K562 (cell line): ENCODE data around the gene TDO2. TPM values are rescaled to one million over a fixed set of nuclear protein-coding genes. Genes with fewer than 3 reads are reported as not detected.

Experiments
- ATAC-seq: fragments of 200-7000 bp; cut with Tn5 transposase; 3 replicates; pipeline ENCODE4 v1.9.1; 2020; ENCODE audit warnings: moderate library complexity
- BruUV-seq: library from RNA; stranded (reverse); fragments of 400-500 nt; replicated peaks from 2 replicates; lab custom pipeline; 2021; lab: Mats Ljungman, UMichigan
- CTCF ChIA-PET: fragments of 300-600 bp; formaldehyde crosslinking; extraction: SDS; loops from one replicate; lab custom pipeline; 2021; ENCODE audit warnings: low intra/inter-chr PET ratio; lab: Yijun Ruan, JAX
- POLR2A ChIA-PET: fragments of 300-600, 350-650 bp; sonication (Branson Sonifier 250); formaldehyde crosslinking; extraction: SDS; loops from one replicate; lab custom pipeline; 2021; ENCODE audit warnings: antibody characterized with exemption, inconsistent platforms; lab: Yijun Ruan, JAX
- DNase-seq, 4 experiments: peaks; one replicate each; pipeline versions ENCODE4 v3.0.0 to v3.0.0-alpha.2; 2011 to 2018; ENCODE audit warnings: low spot score in 3 of 4, mixed read lengths in 3 of 4; ENCODE audit errors: extremely low read depth in 1 of 4
- FAIRE-seq: peaks from 2 replicates; lab custom pipeline; 2011; peaks lifted over from hg19 to GRCh38; lab: Jason Lieb, UNC
- H2AFZ ChIP-seq: 2 replicates; pipeline ENCODE4 v1.6.0; 2011; ENCODE audit warnings: low read depth, low read length, control low read depth, inconsistent platforms
- H3K27ac ChIP-seq: fragments of 200-600 bp; 3 replicates; pipeline ENCODE4 v1.8.0; 2011; ENCODE audit warnings: low read depth, mild to moderate bottlenecking, control low read depth, inconsistent platforms, low read length, moderate library complexity, mixed read lengths; ENCODE audit errors: extremely low read depth
- H3K27me3 ChIP-seq, 2 experiments: fragments of 300-600 bp in 1 of 2; 2 replicates in 1 of 2; 3 replicates in 1 of 2; pipeline versions ENCODE4 v1.6.0 to v1.8.0; 2011; ENCODE audit warnings: inconsistent platforms in 2 of 2, low read length in 2 of 2, mild to moderate bottlenecking in 1 of 2, mixed read lengths in 1 of 2, moderate library complexity in 1 of 2; ENCODE audit not compliant: control insufficient read depth in 2 of 2, insufficient read depth in 2 of 2
- H3K36me3 ChIP-seq: fragments of 300-600 bp; 3 replicates; pipeline ENCODE4 v1.8.0; 2011; ENCODE audit warnings: mild to moderate bottlenecking, low read length, inconsistent platforms; ENCODE audit not compliant: control insufficient read depth, insufficient read depth
- H3K4me1 ChIP-seq, 2 experiments: fragments of 200-600 bp in 1 of 2; replicated peaks in 1 of 2; 2 replicates in 1 of 2; 3 replicates in 1 of 2; pipeline versions ENCODE4 v1.5.1 to v1.8.0; 2011; ENCODE audit warnings: inconsistent platforms in 2 of 2, low read length in 2 of 2, mild to moderate bottlenecking in 1 of 2, mixed read lengths in 1 of 2, moderate library complexity in 1 of 2; ENCODE audit not compliant: control insufficient read depth in 2 of 2, insufficient read depth in 2 of 2
- H3K4me2 ChIP-seq: 2 replicates; pipeline ENCODE4 v1.6.1; 2011; ENCODE audit warnings: low read length, control low read depth, inconsistent platforms, mixed read lengths; ENCODE audit not compliant: insufficient read depth
- H3K4me3 ChIP-seq: fragments of 200-600 bp; sonication (generic), shearing (Covaris generic); 2 replicates; pipeline ENCODE4 v1.5.1; 2016; ENCODE audit warnings: control low read depth, inconsistent platforms
- H3K79me2 ChIP-seq: fragments of 200-600 bp; 3 replicates; pipeline ENCODE4 v1.8.0; 2011; ENCODE audit warnings: low read length, inconsistent platforms; ENCODE audit not compliant: control insufficient read depth, insufficient read depth
- H3K9ac ChIP-seq, 2 experiments: 2 replicates each; pipeline versions ENCODE4 v1.6.0 to v1.6.1; 2011; ENCODE audit warnings: low read depth in 2 of 2, low read length in 2 of 2, control low read depth in 1 of 2, inconsistent platforms in 1 of 2, mild to moderate bottlenecking in 1 of 2, mixed read lengths in 1 of 2; ENCODE audit not compliant: insufficient read depth in 1 of 2
- H3K9me1 ChIP-seq: one replicate; pipeline ENCODE4 v1.6.0; 2011; ENCODE audit warnings: inconsistent platforms, mild to moderate bottlenecking, low read length, moderate library complexity; ENCODE audit not compliant: control insufficient read depth, insufficient read depth
- H3K9me3 ChIP-seq: replicated peaks from 2 replicates; pipeline ENCODE4 v1.5.1; 2011; ENCODE audit warnings: low read depth, low read length, inconsistent platforms; ENCODE audit not compliant: control insufficient read depth, insufficient read depth
- H4K20me1 ChIP-seq: replicated peaks from 2 replicates; pipeline ENCODE4 v1.6.1; 2011; ENCODE audit warnings: low read length, inconsistent platforms, mixed read lengths; ENCODE audit not compliant: control insufficient read depth, insufficient read depth
- HNRNPH1 ChIP-seq: fragments of 200-400 bp; formaldehyde crosslinking; optimal IDR thresholded peaks from 2 replicates; pipeline ENCODE3; 2017; ENCODE audit warnings: low read depth, mild to moderate bottlenecking, low read length, moderate library complexity
- MAFK ChIP-seq: IDR thresholded peaks from 2 replicates; pipeline ENCODE4 v1.6.1; 2011; ENCODE audit warnings: low read length, improper control_type of control experiment
- ZNF316 ChIP-seq: fragments of 450-650 bp; IDR thresholded peaks from 2 replicates; pipeline ENCODE4 v1.6.1; 2016
- WGBS: fragments of 100-300 bp; shearing (Covaris generic); methylation state at CpG from one replicate; pipeline ENCODE4 v1.1.6; 2016; ENCODE audit warnings: low coverage, mixed read lengths; ENCODE audit not compliant: insufficient coverage; ENCODE audit errors: missing lambda C conversion rate; 5-methylcytosine and 5-hydroxymethylcytosine counted together
- in situ Hi-C: fragments of 300-500 bp; cut with MboI; formaldehyde crosslinking; loops from 4 replicates; pipeline ENCODE4 v1.15.0; 2018; ENCODE audit warnings: inconsistent platforms, mixed read lengths
- intact Hi-C: fragments of 100-400 bp; cut with micrococcal nuclease; formaldehyde crosslinking; loops from 2 replicates; pipeline ENCODE4 v1.14.2; 2022
- polyA plus RNA-seq, 8 experiments: library from polyadenylated mRNA; depleted of rRNA in 4 of 8; stranded (reverse) in 5 of 8; unstranded in 3 of 8; fragments of >200 nt; fragmentation: Nextera tagmentation in 2 of 8; fragmentation: Illumina TruSeq in 1 of 8; extraction: Ambion mirVana in 2 of 8; extraction: Trizol in 1 of 8; gene quantifications; 2 replicates each; pipeline versions ENCODE4 v1.2.1 to v1.2.3, GENCODE V29; 2011 to 2014; ENCODE audit warnings: inconsistent platforms in 1 of 8, missing spikeins in 1 of 8
- total RNA-seq, 7 experiments: library from RNA; depleted of rRNA in 6 of 7; stranded (reverse); fragments of >200 nt in 6 of 7; fragmentation: Illumina TruSeq in 2 of 7; extraction: Trizol in 2 of 7; gene quantifications; 2 replicates each; pipeline versions ENCODE4 v1.2.1 to v1.2.3, GENCODE V29; 2011 to 2021; ENCODE audit warnings: low replicate concordance in 1 of 7
- TF ChIP-seq, protein P1 (sequence below): fragments of 200-800 bp; sonication (Bioruptor generic); IDR thresholded peaks from 2 replicates; pipeline ENCODE4 v1.6.1; 2017; ENCODE audit warnings: missing genetic modification characterization, missing compliant biosample characterization

TDO2 gene
- total and polyA plus RNA-seq, 9 of the 15 experiments (the other 6 are each of a cell fraction or from before 2014, with no cell fraction given) = 0.09 to 0.65 (median 0.22) TPM; not detected in 2

DNA sequence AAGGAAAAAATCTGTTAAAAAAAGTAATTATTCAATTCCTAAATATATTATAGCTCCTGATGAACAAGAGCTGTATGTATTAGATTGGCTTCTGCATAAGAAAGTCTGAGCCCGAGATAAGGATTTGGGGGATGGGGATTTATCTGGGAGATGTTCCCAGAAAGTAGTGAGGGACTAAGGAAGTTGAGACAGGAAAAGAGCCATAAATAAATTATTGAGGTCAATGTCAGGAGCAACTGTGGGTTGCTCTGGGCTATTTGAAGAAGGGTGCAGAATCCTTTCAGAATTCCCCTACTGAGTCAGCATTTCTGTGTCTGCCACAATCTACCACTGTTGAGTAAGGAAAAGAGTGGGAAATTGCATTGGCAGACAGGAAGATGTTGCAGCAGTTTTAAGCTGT is 3.1 kb upstream of the TDO2 start:
- WGBS = 5% methylated on average over 1 of the region's 1 CpG
- no TSS peak for BruUV-seq
- no peaks in the 10 kb centered on the region for H4K20me1 ChIP-seq
- CTCF ChIA-PET = no interaction called here
- FAIRE-seq = no peak
- H3K4me2 ChIP-seq = no peak overlapping the region
- no peaks in the 10 kb centered on the region for H3K9me3 ChIP-seq
- DNase-seq = no peak
- H3K4me3 ChIP-seq = no peak overlapping the region
- no peaks in the 10 kb centered on the region for H3K9me1 ChIP-seq
- intact Hi-C loops (no loop called here), in situ Hi-C loops (no loop called here)
- H3K27me3 ChIP-seq = no peaks in the 10 kb centered on the region
- no peak for ATAC-seq
- no peaks in the 10 kb centered on the region for H3K4me1 ChIP-seq
- POLR2A ChIA-PET = no interaction called here
- no peak overlapping the region for H3K9ac ChIP-seq
- no peaks in the 10 kb centered on the region for H3K36me3 ChIP-seq
- TF ChIP-seq MAFK (0 out of 2 replicates have a peak, but pooled peaks have one; percentile 28), ZNF316 (0 out of 2 replicates have a peak, but pooled peaks have one; percentile 7), HNRNPH1 (no peak)
- no peaks in the 10 kb centered on the region for H3K79me2 ChIP-seq
- H3K27ac ChIP-seq = no peak overlapping the region
- H2AFZ ChIP-seq = no peak overlapping the region

DNA sequence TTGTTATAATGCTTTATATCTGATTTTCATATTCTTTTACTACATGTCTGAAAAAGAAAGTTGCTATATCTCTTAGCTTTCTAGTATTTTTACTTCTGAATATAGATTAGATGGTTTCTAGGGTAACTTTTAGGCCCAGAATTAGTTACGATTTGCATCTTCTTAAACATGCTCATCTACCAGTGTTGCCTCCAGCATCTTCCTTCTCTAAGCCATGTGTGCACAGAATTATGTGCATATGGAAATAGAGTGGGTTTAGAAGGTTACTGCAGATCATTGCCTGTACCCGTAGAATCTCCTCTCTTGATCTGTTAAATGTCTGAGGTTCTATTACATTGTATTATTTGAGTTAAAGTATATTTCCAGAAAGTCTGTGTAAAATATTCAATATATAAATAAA is 2.5 kb upstream of the TDO2 start:
- H3K9me1 ChIP-seq = no peaks in the 10 kb centered on the region

More for the DNA sequence above, 2.5 kb upstream of the TDO2 start:
- Histone ChIP-seq H3K79me2 (no peaks in the 10 kb centered on the region), H3K4me1 (no peaks in the 10 kb centered on the region), H3K27me3 (no peaks in the 10 kb centered on the region), H3K36me3 (no peaks in the 10 kb centered on the region), H3K4me2 (no peak overlapping the region), H3K9me3 (no peaks in the 10 kb centered on the region), H4K20me1 (no peaks in the 10 kb centered on the region), H3K27ac (no peak overlapping the region), H3K4me3 (no peak overlapping the region), H2AFZ (no peak overlapping the region), H3K9ac (no peak overlapping the region)
- in situ Hi-C loops (no loop called here), intact Hi-C loops (no loop called here)
- WGBS = 0% methylated on average over 2 of the region's 2 CpGs
- ChIA-PET CTCF (no interaction called here), POLR2A (no interaction called here)
- TF ChIP-seq, protein P1, sequence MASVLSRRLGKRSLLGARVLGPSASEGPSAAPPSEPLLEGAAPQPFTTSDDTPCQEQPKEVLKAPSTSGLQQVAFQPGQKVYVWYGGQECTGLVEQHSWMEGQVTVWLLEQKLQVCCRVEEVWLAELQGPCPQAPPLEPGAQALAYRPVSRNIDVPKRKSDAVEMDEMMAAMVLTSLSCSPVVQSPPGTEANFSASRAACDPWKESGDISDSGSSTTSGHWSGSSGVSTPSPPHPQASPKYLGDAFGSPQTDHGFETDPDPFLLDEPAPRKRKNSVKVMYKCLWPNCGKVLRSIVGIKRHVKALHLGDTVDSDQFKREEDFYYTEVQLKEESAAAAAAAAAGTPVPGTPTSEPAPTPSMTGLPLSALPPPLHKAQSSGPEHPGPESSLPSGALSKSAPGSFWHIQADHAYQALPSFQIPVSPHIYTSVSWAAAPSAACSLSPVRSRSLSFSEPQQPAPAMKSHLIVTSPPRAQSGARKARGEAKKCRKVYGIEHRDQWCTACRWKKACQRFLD (CRISPR knock-in tag) = no peak
- no TSS peak for BruUV-seq
- DNase-seq (no peak), FAIRE-seq (no peak), ATAC-seq (no peak)
